Natural killer cell (primary cell): ENCODE results near the gene TMEM266. TPM values are rescaled to one million over a fixed set of nuclear protein-coding genes. Genes with fewer than 3 reads are reported as not detected.

Source experiments
- ATAC-seq, 3 donors: fragments of 150-1000 bp in 2 of 3; fragments of 200-7000 bp in 1 of 3; cut with Tn5 transposase; 1 replicate in 1 of 3; 2 replicates in 2 of 3; pipeline ENCODE4 v1.10.0; 2021; ENCODE audit warnings: mild to moderate bottlenecking in 2 of 3, moderate library complexity in 2 of 3
- DNase-seq, 2 donors: peaks; one replicate each; pipeline versions ENCODE4 v3.0.0 to v3.0.0-alpha.2; 2013 to 2021; ENCODE audit warnings: mixed read lengths in 1 of 2
- H3K27ac ChIP-seq: one replicate; pipeline ENCODE4 v1.5.1; 2013; ENCODE audit warnings: mild to moderate bottlenecking, low read length
- H3K27me3 ChIP-seq: one replicate; pipeline ENCODE4 v1.6.1; 2013; ENCODE audit warnings: low read length; ENCODE audit not compliant: control insufficient read depth, insufficient read depth
- H3K36me3 ChIP-seq: one replicate; pipeline ENCODE4 v1.6.1; 2013; ENCODE audit warnings: low read length; ENCODE audit not compliant: control insufficient read depth, insufficient read depth
- H3K4me1 ChIP-seq: one replicate; pipeline ENCODE4 v1.6.1; 2013; ENCODE audit warnings: low read length; ENCODE audit not compliant: control insufficient read depth, insufficient read depth
- H3K4me3 ChIP-seq: one replicate; pipeline ENCODE4 v1.5.1; 2013; ENCODE audit warnings: low read length
- H3K9me3 ChIP-seq: one replicate; pipeline ENCODE4 v1.6.1; 2013; ENCODE audit warnings: low read length; ENCODE audit not compliant: control insufficient read depth, insufficient read depth
- H3K27ac Mint-ChIP-seq, 2 donors: one replicate each; pipeline ENCODE4 v1.8.0; 2022; ENCODE audit warnings: mild to moderate bottlenecking in 2 of 2, mixed read lengths in 2 of 2, moderate library complexity in 1 of 2
- H3K27me3 Mint-ChIP-seq, 2 donors: one replicate each; pipeline ENCODE4 v1.8.0; 2022; ENCODE audit warnings: low read depth in 2 of 2, mixed read lengths in 2 of 2
- H3K36me3 Mint-ChIP-seq: one replicate; pipeline ENCODE4 v1.8.0; 2022; ENCODE audit warnings: mixed read lengths
- H3K4me1 Mint-ChIP-seq, 2 donors: one replicate each; pipeline ENCODE4 v1.8.0; 2022; ENCODE audit warnings: mixed read lengths in 2 of 2
- H3K4me3 Mint-ChIP-seq: one replicate; pipeline ENCODE4 v1.8.0; 2022; ENCODE audit warnings: mild to moderate bottlenecking, moderate library complexity, mixed read lengths
- H3K9me3 Mint-ChIP-seq, 2 donors: one replicate each; pipeline ENCODE4 v1.8.0; 2022; ENCODE audit warnings: mixed read lengths in 2 of 2
- CTCF ChIP-seq: fragments of 200-600 bp; IDR thresholded peaks from one replicate; pipeline ENCODE4 v1.8.0; 2022; ENCODE audit warnings: antibody characterized with exemption
- WGBS: methylation state at CpG from one replicate; pipeline ENCODE4 v1.1.7; 2013; ENCODE audit warnings: missing lambda C conversion rate; ENCODE audit not compliant: insufficient coverage; 5-methylcytosine and 5-hydroxymethylcytosine counted together
- intact Hi-C: fragments of 100-400 bp; cut with micrococcal nuclease; formaldehyde crosslinking; loops from one replicate; pipeline ENCODE4 v1.14.2; 2022
- total RNA-seq, 4 donors: library from RNA; stranded (reverse); fragments of 120-200 nt in 1 of 4; gene quantifications; one replicate each; pipeline versions ENCODE4 v1.2.3 to v1.2.4, GENCODE V29; 2013 to 2022

The TMEM266 gene
- total RNA-seq, 3 donors from 2014 or later (not counting 1 experiment from before 2014, with no cell fraction given): not detected

- H3K9me3 ChIP-seq: no peaks in the 10 kb centered on the region
- H3K27me3 ChIP-seq: no peaks in the 10 kb centered on the region
- TF ChIP-seq CTCF: no peak
- H3K4me3 ChIP-seq: no peak overlapping the region
- no peaks in the 10 kb centered on the region for H3K36me3 ChIP-seq
- Mint-ChIP-seq H3K4me3 (no peak overlapping the region), H3K9me3 (no peaks in the 10 kb centered on the region), H3K4me1 (no peaks in the 10 kb centered on the region), H3K36me3 (no peaks in the 10 kb centered on the region), H3K27ac (no peak overlapping the region), H3K27me3 (no peaks in the 10 kb centered on the region)
- H3K27ac ChIP-seq: no peak overlapping the region
- no peak for DNase-seq
- no peaks in the 10 kb centered on the region for H3K4me1 ChIP-seq
- intact Hi-C loops: loop anchor here (10.0 kb wide), 2 partner anchors 48 to 628 kb away; no protein-coding TSS in a partner anchor
- 92% methylated on average over 2 of the region's 2 CpGs for WGBS
- no peak for ATAC-seq
Measured at GRCh38 chr15:76236350-76236749, 176.6 kb downstream of the TMEM266 start.

- Histone ChIP-seq H3K4me3 (no peak overlapping the region), H3K9me3 (no peaks in the 10 kb centered on the region), H3K4me1 (no peaks in the 10 kb centered on the region), H3K27me3 (no peaks in the 10 kb centered on the region), H3K27ac (no peak overlapping the region), H3K36me3 (peaks cover 7% of the 10 kb centered on the region)
- peaks cover 6 to 9% of the 10 kb centered on the region in 2 donors for H3K4me1 Mint-ChIP-seq
- no peaks in the 10 kb centered on the region for H3K36me3 Mint-ChIP-seq
- H3K4me3 Mint-ChIP-seq: no peak overlapping the region
- no peak for TF ChIP-seq CTCF
- ATAC-seq (no peak), DNase-seq (no peak)
- H3K27me3 Mint-ChIP-seq: no peaks in the 10 kb centered on the region
- H3K9me3 Mint-ChIP-seq: no peaks in the 10 kb centered on the region
- no CpG with 5 or more reads among the region's 1 CpG for WGBS
- H3K27ac Mint-ChIP-seq: no peak overlapping the region
- intact Hi-C loops: loop anchor here (10.0 kb wide), 2 partner anchors 45 to 625 kb away; no protein-coding TSS in a partner anchor
Measured at GRCh38 chr15:76239786-76240185, 180.0 kb downstream of the TMEM266 start.

GRCh38 chr15:76245072-76245610, 185.4 kb downstream of the TMEM266 start:
- H3K27ac Mint-ChIP-seq: no peak overlapping the region
- H3K27me3 Mint-ChIP-seq: no peaks in the 10 kb centered on the region
- H3K4me3 Mint-ChIP-seq: no peak overlapping the region
- intact Hi-C loops: no loop called here
- peaks cover 9% of the 10 kb centered on the region in 2 donors for H3K4me1 Mint-ChIP-seq
- no peaks in the 10 kb centered on the region for H3K4me1 ChIP-seq
- WGBS: no CpG with 5 or more reads among the region's 1 CpG
- no peak for DNase-seq
- no peaks in the 10 kb centered on the region for H3K9me3 Mint-ChIP-seq
- peaks cover 9% of the 10 kb centered on the region for H3K36me3 ChIP-seq
- no peaks in the 10 kb centered on the region for H3K36me3 Mint-ChIP-seq
- TF ChIP-seq CTCF: no peak
- ATAC-seq: no peak
- no peaks in the 10 kb centered on the region for H3K27me3 ChIP-seq
- H3K9me3 ChIP-seq: no peaks in the 10 kb centered on the region
- H3K27ac ChIP-seq: no peak overlapping the region
- no peak overlapping the region for H3K4me3 ChIP-seq

- Histone ChIP-seq H3K27me3 (no peaks in the 10 kb centered on the region), H3K27ac (no peak overlapping the region), H3K4me3 (no peak overlapping the region), H3K4me1 (no peaks in the 10 kb centered on the region), H3K36me3 (peaks cover 2% of the 10 kb centered on the region), H3K9me3 (no peaks in the 10 kb centered on the region)
- WGBS: 100% methylated on average over 3 of the region's 4 CpGs
- ATAC-seq (no peak), DNase-seq (no peak)
- Mint-ChIP-seq H3K27ac (no peak overlapping the region), H3K9me3 (no peaks in the 10 kb centered on the region), H3K4me3 (no peak overlapping the region), H3K36me3 (no peaks in the 10 kb centered on the region), H3K27me3 (no peaks in the 10 kb centered on the region), H3K4me1 (peaks cover 3 to 4% of the 10 kb centered on the region in 2 donors)
- no peak for TF ChIP-seq CTCF
- intact Hi-C loops: no loop called here
Measured at GRCh38 chr15:76251717-76252116, 191.9 kb downstream of the TMEM266 start.
